SK-N-SH (cell line): ENCODE data around the gene MCEMP1.

Experiments used
- JUND ChIP-seq: IDR thresholded peaks from 2 replicates; pipeline ENCODE4 v1.4.0; 2012
- TF ChIP-seq, protein P1 (sequence below): IDR thresholded peaks from 2 replicates; pipeline ENCODE4 v1.4.0; 2012; ENCODE audit warnings: low read depth, borderline replicate concordance

DNA sequence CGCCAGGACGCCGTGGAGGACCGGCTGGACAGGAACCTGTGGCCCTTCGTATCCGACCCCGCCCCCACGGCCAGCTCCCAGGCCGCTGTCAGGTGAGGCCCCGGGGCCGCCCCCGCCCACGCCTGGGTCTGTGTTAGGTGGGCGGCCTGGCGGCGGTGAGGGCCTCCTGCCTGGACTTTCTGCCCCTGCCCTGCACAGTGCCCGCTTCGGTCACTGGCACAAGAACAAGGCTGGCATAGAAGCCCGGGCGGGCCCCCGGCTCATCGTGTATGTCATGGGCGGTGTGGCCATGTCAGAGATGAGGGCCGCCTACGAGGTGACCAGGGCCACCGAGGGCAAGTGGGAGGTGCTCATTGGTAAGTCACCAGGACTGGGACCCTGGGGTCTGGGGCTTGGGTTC, 29.7 kb upstream of the MCEMP1 start:
- TF ChIP-seq, protein P1, sequence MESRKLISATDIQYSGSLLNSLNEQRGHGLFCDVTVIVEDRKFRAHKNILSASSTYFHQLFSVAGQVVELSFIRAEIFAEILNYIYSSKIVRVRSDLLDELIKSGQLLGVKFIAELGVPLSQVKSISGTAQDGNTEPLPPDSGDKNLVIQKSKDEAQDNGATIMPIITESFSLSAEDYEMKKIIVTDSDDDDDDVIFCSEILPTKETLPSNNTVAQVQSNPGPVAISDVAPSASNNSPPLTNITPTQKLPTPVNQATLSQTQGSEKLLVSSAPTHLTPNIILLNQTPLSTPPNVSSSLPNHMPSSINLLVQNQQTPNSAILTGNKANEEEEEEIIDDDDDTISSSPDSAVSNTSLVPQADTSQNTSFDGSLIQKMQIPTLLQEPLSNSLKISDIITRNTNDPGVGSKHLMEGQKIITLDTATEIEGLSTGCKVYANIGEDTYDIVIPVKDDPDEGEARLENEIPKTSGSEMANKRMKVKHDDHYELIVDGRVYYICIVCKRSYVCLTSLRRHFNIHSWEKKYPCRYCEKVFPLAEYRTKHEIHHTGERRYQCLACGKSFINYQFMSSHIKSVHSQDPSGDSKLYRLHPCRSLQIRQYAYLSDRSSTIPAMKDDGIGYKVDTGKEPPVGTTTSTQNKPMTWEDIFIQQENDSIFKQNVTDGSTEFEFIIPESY, result no peak
- no peak for TF ChIP-seq JUND
